KMS-11 (cell line): Measurements from ENCODE around the gene CCBE1.

ENCODE experiments used
- H2AFZ ChIP-seq: fragments of 200-600 bp; sonication (generic); 2 replicates; pipeline ENCODE4 v1.6.1; 2016; ENCODE audit warnings: antibody characterized with exemption, mixed run types, low read depth
- H3K27ac ChIP-seq: fragments of 200-600 bp; sonication (generic); 2 replicates; pipeline ENCODE4 v1.6.1; 2016; ENCODE audit warnings: mild to moderate bottlenecking, mixed run types
- H3K27me3 ChIP-seq: fragments of 200-600 bp; sonication (generic); 2 replicates; pipeline ENCODE4 v1.6.1; 2017; ENCODE audit warnings: mild to moderate bottlenecking, low read depth, mixed run types, moderate library complexity; ENCODE audit not compliant: insufficient read depth
- H3K36me3 ChIP-seq: fragments of 200-600 bp; sonication (generic); 2 replicates; pipeline ENCODE4 v1.6.1; 2017; ENCODE audit warnings: mild to moderate bottlenecking, mixed run types; ENCODE audit not compliant: insufficient read depth
- H3K4me1 ChIP-seq: fragments of 200-600 bp; sonication (generic); 2 replicates; pipeline ENCODE4 v1.6.1; 2016; ENCODE audit warnings: mild to moderate bottlenecking, low read depth, mixed run types; ENCODE audit not compliant: poor library complexity, severe bottlenecking
- H3K4me2 ChIP-seq: fragments of 200-600 bp; sonication (generic); 2 replicates; pipeline ENCODE4 v1.7.0; 2016; ENCODE audit warnings: mild to moderate bottlenecking, mixed run types
- H3K4me3 ChIP-seq: fragments of 200-600 bp; sonication (generic); IDR thresholded peaks from 2 replicates; pipeline ENCODE4 v1.6.1; 2017; ENCODE audit warnings: low read depth, low read length, mixed read lengths; ENCODE audit not compliant: insufficient read depth
- H3K79me2 ChIP-seq: fragments of 200-600 bp; sonication (generic); 2 replicates; pipeline ENCODE4 v1.6.1; 2016; ENCODE audit warnings: low read depth, mixed run types; ENCODE audit not compliant: insufficient read depth
- H3K9ac ChIP-seq: fragments of 200-600 bp; sonication (generic); 2 replicates; pipeline ENCODE4 v1.6.1; 2016; ENCODE audit warnings: mild to moderate bottlenecking, mixed run types
- H4K20me1 ChIP-seq: fragments of 200-600 bp; sonication (generic); 2 replicates; pipeline ENCODE4 v1.6.1; 2016; ENCODE audit warnings: mild to moderate bottlenecking, mixed run types; ENCODE audit not compliant: insufficient read depth
- TF ChIP-seq, protein P1 (sequence below): fragments of 200-600 bp; sonication (generic); conservative IDR thresholded peaks from 2 replicates; pipeline ENCODE4 v1.6.1; 2017; ENCODE audit warnings: low read depth, mild to moderate bottlenecking, antibody characterized with exemption, low read length, moderate library complexity, mixed read lengths

CCBE1 gene

DNA sequence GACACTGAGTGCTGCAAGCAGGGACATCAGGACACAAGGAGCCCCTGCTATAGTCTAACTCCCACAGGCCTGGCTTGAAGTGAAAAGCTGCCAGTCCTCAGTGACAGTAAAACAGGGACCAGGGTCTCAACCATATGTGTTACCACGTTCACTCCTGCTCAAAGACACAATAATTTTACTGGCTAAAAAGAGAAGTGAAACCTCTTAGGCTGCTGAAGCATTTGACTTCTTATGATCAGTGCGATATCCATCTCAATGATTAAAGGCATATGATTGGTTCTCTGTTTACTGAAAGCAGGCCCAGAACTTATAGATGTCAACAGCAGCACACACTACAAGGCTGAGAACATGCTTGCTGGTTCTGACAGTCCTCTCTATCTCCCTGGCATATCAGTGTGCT lies 208.3 kb downstream of the CCBE1 start:
- H3K4me3 ChIP-seq: no peak overlapping the region
- TF ChIP-seq, protein P1, sequence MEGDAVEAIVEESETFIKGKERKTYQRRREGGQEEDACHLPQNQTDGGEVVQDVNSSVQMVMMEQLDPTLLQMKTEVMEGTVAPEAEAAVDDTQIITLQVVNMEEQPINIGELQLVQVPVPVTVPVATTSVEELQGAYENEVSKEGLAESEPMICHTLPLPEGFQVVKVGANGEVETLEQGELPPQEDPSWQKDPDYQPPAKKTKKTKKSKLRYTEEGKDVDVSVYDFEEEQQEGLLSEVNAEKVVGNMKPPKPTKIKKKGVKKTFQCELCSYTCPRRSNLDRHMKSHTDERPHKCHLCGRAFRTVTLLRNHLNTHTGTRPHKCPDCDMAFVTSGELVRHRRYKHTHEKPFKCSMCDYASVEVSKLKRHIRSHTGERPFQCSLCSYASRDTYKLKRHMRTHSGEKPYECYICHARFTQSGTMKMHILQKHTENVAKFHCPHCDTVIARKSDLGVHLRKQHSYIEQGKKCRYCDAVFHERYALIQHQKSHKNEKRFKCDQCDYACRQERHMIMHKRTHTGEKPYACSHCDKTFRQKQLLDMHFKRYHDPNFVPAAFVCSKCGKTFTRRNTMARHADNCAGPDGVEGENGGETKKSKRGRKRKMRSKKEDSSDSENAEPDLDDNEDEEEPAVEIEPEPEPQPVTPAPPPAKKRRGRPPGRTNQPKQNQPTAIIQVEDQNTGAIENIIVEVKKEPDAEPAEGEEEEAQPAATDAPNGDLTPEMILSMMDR: no peak
- H4K20me1 ChIP-seq: no peaks in the 10 kb centered on the region
- H3K79me2 ChIP-seq: no peaks in the 10 kb centered on the region
- H2AFZ ChIP-seq: no peak overlapping the region
- no peak overlapping the region for H3K27ac ChIP-seq
- H3K4me2 ChIP-seq: no peak overlapping the region
- H3K36me3 ChIP-seq: no peaks in the 10 kb centered on the region
- H3K9ac ChIP-seq: no peak overlapping the region
- H3K4me1 ChIP-seq: no peaks in the 10 kb centered on the region
- H3K27me3 ChIP-seq: no peaks in the 10 kb centered on the region

DNA sequence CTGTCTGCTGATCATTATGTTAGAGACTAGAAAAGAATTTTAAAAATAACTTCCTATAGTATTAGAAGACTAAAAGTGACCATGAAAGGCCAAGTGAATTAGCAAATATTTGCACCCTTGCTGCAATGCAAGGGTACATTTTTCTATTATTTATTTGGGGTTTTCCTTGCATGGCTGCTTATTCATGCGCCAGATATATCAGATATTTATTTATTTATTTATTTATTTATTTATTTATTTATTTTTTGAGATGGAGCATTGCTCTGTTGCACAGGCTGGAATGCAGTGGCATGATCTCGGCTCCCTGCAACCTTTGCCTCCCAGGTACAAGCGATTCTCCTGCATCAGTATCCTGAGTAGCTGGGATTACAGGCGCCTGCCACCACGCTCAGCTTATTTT lies 211.8 kb downstream of the CCBE1 start:
- Histone ChIP-seq H3K4me1 (no peaks in the 10 kb centered on the region), H3K9ac (no peak overlapping the region), H3K27ac (no peak overlapping the region), H3K36me3 (no peaks in the 10 kb centered on the region), H2AFZ (no peak overlapping the region), H3K4me2 (no peak overlapping the region), H4K20me1 (no peaks in the 10 kb centered on the region), H3K79me2 (no peaks in the 10 kb centered on the region), H3K4me3 (no peak overlapping the region), H3K27me3 (no peaks in the 10 kb centered on the region)
- TF ChIP-seq, protein P1: no peak

- no peak overlapping the region for H2AFZ ChIP-seq
- H3K4me3 ChIP-seq: no peak overlapping the region
- no peaks in the 10 kb centered on the region for H3K4me1 ChIP-seq
- no peak overlapping the region for H3K27ac ChIP-seq
- no peaks in the 10 kb centered on the region for H3K36me3 ChIP-seq
- no peaks in the 10 kb centered on the region for H3K79me2 ChIP-seq
- no peak overlapping the region for H3K9ac ChIP-seq
- no peaks in the 10 kb centered on the region for H4K20me1 ChIP-seq
- TF ChIP-seq, protein P1: no peak
- H3K4me2 ChIP-seq: no peak overlapping the region
- H3K27me3 ChIP-seq: no peaks in the 10 kb centered on the region
Measured at GRCh38 chr18:59484561-59485328, 212.5 kb downstream of the CCBE1 start.

GRCh38 chr18:59484131-59484530 lies 213.1 kb downstream of the CCBE1 start:
- Histone ChIP-seq H3K79me2 (no peaks in the 10 kb centered on the region), H3K9ac (no peak overlapping the region), H3K4me3 (no peak overlapping the region), H4K20me1 (no peaks in the 10 kb centered on the region), H2AFZ (no peak overlapping the region), H3K27ac (no peak overlapping the region), H3K4me2 (no peak overlapping the region), H3K27me3 (no peaks in the 10 kb centered on the region), H3K4me1 (no peaks in the 10 kb centered on the region), H3K36me3 (no peaks in the 10 kb centered on the region)
- TF ChIP-seq, protein P1: no peak
